Endothelial cell of umbilical vein (primary cell): Measurements from ENCODE around the gene EYS. TPM values are rescaled to one million over a fixed set of nuclear protein-coding genes. Genes with fewer than 3 reads are reported as not detected.

Source experiments
- BruUV-seq: library from RNA; stranded (reverse); fragments of 400-500 nt; replicated peaks from 2 replicates; lab custom pipeline; 2021; lab: Mats Ljungman, UMichigan
- CTCF ChIA-PET: fragments of 300-600, 350-600 bp; sonication (Branson Sonifier 250); formaldehyde crosslinking; loops from one replicate; lab custom pipeline; 2021; ENCODE audit warnings: antibody characterized with exemption, inconsistent platforms; lab: Charles Lee
- POLR2A ChIA-PET: fragments of 300-600, 350-600 bp; sonication (Branson Sonifier 250); formaldehyde crosslinking; loops from one replicate; lab custom pipeline; 2021; ENCODE audit warnings: antibody characterized with exemption, inconsistent platforms; lab: Charles Lee
- DNase-seq: peaks from one replicate; pipeline ENCODE4 v3.0.0-alpha.2; 2011; ENCODE audit warnings: low read depth, low spot score
- FAIRE-seq: peaks from 2 replicates; lab custom pipeline; 2011; peaks lifted over from hg19 to GRCh38; lab: Jason Lieb, UNC
- H2AFZ ChIP-seq: 2 replicates; pipeline ENCODE4 v1.6.0; 2012; ENCODE audit warnings: low read depth, low read length, control low read depth, inconsistent platforms
- H3K27ac ChIP-seq: 2 replicates; pipeline ENCODE4 v1.5.1; 2011; ENCODE audit warnings: low read depth, mild to moderate bottlenecking, control low read depth, low read length, moderate library complexity; ENCODE audit not compliant: insufficient read depth
- H3K27me3 ChIP-seq, 2 experiments: 2 replicates each; pipeline versions ENCODE4 v1.6.0 to v1.6.1; 2011; ENCODE audit warnings: low read length in 2 of 2, mixed read lengths in 1 of 2; ENCODE audit not compliant: control insufficient read depth in 2 of 2, insufficient read depth in 2 of 2
- H3K36me3 ChIP-seq, 2 experiments: 2 replicates in 1 of 2; 3 replicates in 1 of 2; pipeline ENCODE4 v1.5.1; 2011; ENCODE audit warnings: low read length in 2 of 2, mild to moderate bottlenecking in 1 of 2, moderate library complexity in 1 of 2; ENCODE audit not compliant: control insufficient read depth in 2 of 2, insufficient read depth in 2 of 2; ENCODE audit errors: extremely low read depth in 1 of 2
- H3K4me1 ChIP-seq: 3 replicates; pipeline ENCODE4 v1.5.1; 2011; ENCODE audit warnings: mild to moderate bottlenecking, low read length; ENCODE audit not compliant: control insufficient read depth, insufficient read depth; ENCODE audit errors: extremely low read depth
- H3K4me2 ChIP-seq: 2 replicates; pipeline ENCODE4 v1.6.1; 2011; ENCODE audit warnings: low read length, control low read depth, mixed read lengths; ENCODE audit not compliant: insufficient read depth
- H3K4me3 ChIP-seq, 3 experiments: fragments of 200-600 bp in 1 of 3; sonication (generic), shearing (Covaris generic) in 1 of 3; replicated peaks in 1 of 3; 2 replicates each; pipeline ENCODE4 v1.5.1; 2011 to 2016; ENCODE audit warnings: control low read depth in 3 of 3, low read length in 3 of 3, mild to moderate bottlenecking in 2 of 3, inconsistent platforms in 1 of 3, low read depth in 1 of 3, moderate library complexity in 1 of 3; ENCODE audit not compliant: insufficient read depth in 1 of 3
- H3K79me2 ChIP-seq: 2 replicates; pipeline ENCODE4 v1.6.0; 2012; ENCODE audit warnings: low read length, inconsistent platforms; ENCODE audit not compliant: control insufficient read depth, insufficient read depth
- H3K9ac ChIP-seq: replicated peaks from 2 replicates; pipeline ENCODE3; 2011; ENCODE audit warnings: low read length, control low read depth; ENCODE audit not compliant: insufficient read depth; ENCODE audit errors: extremely low read depth
- H3K9me1 ChIP-seq: replicated peaks from 3 replicates; pipeline ENCODE4 v1.6.0; 2011; ENCODE audit warnings: mild to moderate bottlenecking, low read length; ENCODE audit not compliant: control insufficient read depth, insufficient read depth; ENCODE audit errors: extremely low read depth
- H3K9me3 ChIP-seq: replicated peaks from 2 replicates; pipeline ENCODE4 v1.5.1; 2012; ENCODE audit warnings: low read length, inconsistent platforms; ENCODE audit not compliant: control insufficient read depth, insufficient read depth
- H4K20me1 ChIP-seq: replicated peaks from 2 replicates; pipeline ENCODE3; 2011; ENCODE audit warnings: mild to moderate bottlenecking, low read length; ENCODE audit not compliant: control insufficient read depth, insufficient read depth; ENCODE audit errors: extremely low read depth
- CTCF ChIP-seq, 2 donors: IDR thresholded peaks; 1 replicate in 1 of 2; 2 replicates in 1 of 2; pipeline ENCODE4 v1.5.1; 2011; ENCODE audit warnings: low read length in 2 of 2, mild to moderate bottlenecking in 2 of 2, moderate library complexity in 2 of 2, control low read depth in 1 of 2, inconsistent platforms in 1 of 2, low read depth in 1 of 2; ENCODE audit not compliant: insufficient read depth in 1 of 2; ENCODE audit errors: extremely low read depth in 1 of 2
- EZH2 ChIP-seq: IDR thresholded peaks from 2 replicates; pipeline ENCODE4 v1.6.1; 2012; ENCODE audit warnings: borderline replicate concordance, low read depth, mild to moderate bottlenecking, moderate library complexity, low read length, inconsistent platforms; ENCODE audit not compliant: severe bottlenecking
- FOS ChIP-seq: IDR thresholded peaks from 2 replicates; pipeline ENCODE4 v1.6.1; 2011; ENCODE audit warnings: mild to moderate bottlenecking, low read length, moderate library complexity, borderline replicate concordance; ENCODE audit not compliant: insufficient read depth
- GATA2 ChIP-seq: IDR thresholded peaks from 2 replicates; pipeline ENCODE4 v1.7.0; 2011; ENCODE audit warnings: low read depth, mild to moderate bottlenecking, moderate library complexity, mixed read lengths, low read length; ENCODE audit not compliant: insufficient read length, insufficient read depth
- JUN ChIP-seq: IDR thresholded peaks from 2 replicates; pipeline ENCODE4 v1.6.1; 2011; ENCODE audit warnings: borderline replicate concordance, low read depth; ENCODE audit not compliant: insufficient read length, insufficient read depth
- MAX ChIP-seq: IDR thresholded peaks from 2 replicates; pipeline ENCODE4 v1.6.1; 2011; ENCODE audit not compliant: insufficient read depth, insufficient read length
- MYC ChIP-seq: IDR thresholded peaks from one replicate; pipeline ENCODE4 v1.6.1; 2011; ENCODE audit warnings: mild to moderate bottlenecking, low read depth, low read length
- POLR2A ChIP-seq: IDR thresholded peaks from 2 replicates; pipeline ENCODE4 v1.6.1; 2012; ENCODE audit warnings: low read depth, mild to moderate bottlenecking, control low read depth, low read length
- POLR2AphosphoS5 ChIP-seq: IDR thresholded peaks from 2 replicates; pipeline ENCODE4 v1.6.1; 2012; ENCODE audit warnings: low read depth, mild to moderate bottlenecking, control low read depth, low read length, moderate library complexity; ENCODE audit not compliant: insufficient read depth
- dilution Hi-C: fragments of 300-500 bp; cut with MboI; formaldehyde crosslinking; loops from one replicate; pipeline ENCODE4 v1.15.0; 2019; ENCODE audit warnings: low sequenced_read_pairs; ENCODE audit not compliant: extremely low pct_ligation_motif_present
- intact Hi-C: fragments of 100-400 bp; cut with micrococcal nuclease; formaldehyde crosslinking; loops from one replicate; pipeline ENCODE4 v1.10.0; 2022
- polyA plus RNA-seq, 4 experiments: library from polyadenylated mRNA; depleted of rRNA in 3 of 4; stranded (reverse) in 3 of 4; unstranded in 1 of 4; fragments of >200 nt; gene quantifications; 2 replicates each; pipeline versions ENCODE4 v1.2.1 to v1.2.3, GENCODE V29; 2011 to 2012; ENCODE audit warnings: missing spikeins in 1 of 4
- total RNA-seq: library from RNA; stranded (reverse); gene quantifications from 2 replicates; pipeline ENCODE4 v1.2.3, GENCODE V29; 2021

Gene EYS
- total and polyA plus RNA-seq, 2 donors (not counting 3 experiments of a cell fraction or from before 2014, with no cell fraction given): 0.01 to 0.27 TPM

- FAIRE-seq (no peak), DNase-seq (no peak)
- no peak overlapping the region for H3K4me2 ChIP-seq
- H3K9ac ChIP-seq: no peak overlapping the region
- no peaks in the 10 kb centered on the region for H3K36me3 ChIP-seq
- POLR2A ChIA-PET: no interaction called here
- H3K27ac ChIP-seq: no peak overlapping the region
- no peak overlapping the region for H3K4me3 ChIP-seq
- peaks cover 0 to 2% of the 10 kb centered on the region in 2 experiments for H3K27me3 ChIP-seq
- dilution Hi-C loops: no loop called here
- H3K4me1 ChIP-seq: no peaks in the 10 kb centered on the region
- intact Hi-C loops: no loop called here
- TF ChIP-seq POLR2AphosphoS5 (no peak), FOS (no peak), MAX (no peak), POLR2A (no peak), GATA2 (no peak), CTCF (IDR thresholded peaks at IDR 0.05; ENCODE audit: extremely low read depth in 1 of 2, insufficient read depth in 1 of 2, low read depth in 1 of 2, low read length in 2 of 2) (no peak), EZH2 (no peak), JUN (no peak), MYC (no peak)
- no peak overlapping the region for H2AFZ ChIP-seq
- H3K9me3 ChIP-seq: no peaks in the 10 kb centered on the region
- CTCF ChIA-PET: no interaction called here
- no peaks in the 10 kb centered on the region for H3K79me2 ChIP-seq
- H3K9me1 ChIP-seq: no peaks in the 10 kb centered on the region
- BruUV-seq: no TSS peak
- H4K20me1 ChIP-seq: no peaks in the 10 kb centered on the region
These were observed 1778.4 kb downstream of the EYS start for GRCh38 chr6:63928613-63929012.
